ENCODE results near the gene HMCN1. TPM values are rescaled to one million over a fixed set of nuclear protein-coding genes. Genes with fewer than 3 reads are reported as not detected.

HMCN1 gene
- total RNA-seq, 1 experiment from 2014 or later: 0.31 TPM

DNA sequence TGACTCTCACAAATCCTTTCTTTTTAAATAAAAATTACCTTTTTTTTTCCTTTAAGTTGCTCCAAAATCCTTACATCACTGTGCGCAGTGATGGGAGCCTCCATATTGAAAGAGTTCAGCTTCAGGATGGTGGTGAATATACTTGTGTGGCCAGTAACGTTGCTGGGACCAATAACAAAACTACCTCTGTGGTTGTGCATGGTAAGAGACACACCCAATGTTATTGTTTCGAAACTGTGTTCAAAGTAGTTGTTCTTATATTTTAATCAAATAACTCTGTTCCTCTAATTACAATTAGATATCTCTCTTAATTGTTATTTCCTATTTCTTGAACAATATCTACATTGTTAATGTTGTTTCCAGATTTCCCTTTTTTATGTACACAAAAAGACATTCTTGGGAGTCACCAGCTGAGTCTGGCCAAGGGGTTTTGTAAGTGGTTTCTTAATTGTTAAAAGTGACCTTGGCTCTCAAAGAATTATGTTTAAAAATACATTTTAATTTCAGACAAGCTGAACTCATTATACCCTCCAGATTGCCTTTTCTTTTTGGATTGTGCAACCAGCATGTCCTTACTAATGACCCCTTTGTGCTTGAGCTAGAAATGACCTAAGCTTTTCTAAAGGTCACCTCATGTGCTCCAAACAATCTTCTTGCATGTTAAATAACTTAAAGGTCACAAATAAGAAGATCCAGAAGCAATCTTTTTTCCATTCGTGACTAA lies 250.1 kb downstream of the HMCN1 start:
- Histone ChIP-seq H3K4me3 (no peak overlapping the region), H3K9me3 (ENCODE audit: insufficient read depth, low read depth) (no peaks in the 10 kb centered on the region), H3K4me1 (replicated peaks; ENCODE audit: insufficient read depth) (no peaks in the 10 kb centered on the region), H3K79me2 (ENCODE audit: low read depth) (no peaks in the 10 kb centered on the region), H3F3A (ENCODE audit: insufficient read depth, low read depth) (no peaks in the 10 kb centered on the region), H4K20me1 (ENCODE audit: insufficient read depth) (no peaks in the 10 kb centered on the region), H3K9me2 (ENCODE audit: insufficient read depth) (no peaks in the 10 kb centered on the region), H3K36me3 (ENCODE audit: low read depth) (no peaks in the 10 kb centered on the region), H3K4me2 (no peak overlapping the region), H3K27ac (no peak overlapping the region), H2AFZ (no peak overlapping the region), H3K27me3 (ENCODE audit: insufficient read depth, low read depth) (no peaks in the 10 kb centered on the region)
- ChIA-PET CTCF (no interaction called here), POLR2A (ENCODE audit: unreplicated experiment) (no interaction called here)
- intact Hi-C loops (cut with micrococcal nuclease; ENCODE audit: unreplicated experiment): no loop called here
- no TSS peak for BruUV-seq (replicated peaks)
- TF ChIP-seq EZH2 (IDR thresholded peaks at IDR 0.05; ENCODE audit: low read depth): no peak
- TF ChIP-seq CTCF (conservative IDR thresholded peaks at IDR 0.05): no peak
- DNase-seq: no peak

DNA sequence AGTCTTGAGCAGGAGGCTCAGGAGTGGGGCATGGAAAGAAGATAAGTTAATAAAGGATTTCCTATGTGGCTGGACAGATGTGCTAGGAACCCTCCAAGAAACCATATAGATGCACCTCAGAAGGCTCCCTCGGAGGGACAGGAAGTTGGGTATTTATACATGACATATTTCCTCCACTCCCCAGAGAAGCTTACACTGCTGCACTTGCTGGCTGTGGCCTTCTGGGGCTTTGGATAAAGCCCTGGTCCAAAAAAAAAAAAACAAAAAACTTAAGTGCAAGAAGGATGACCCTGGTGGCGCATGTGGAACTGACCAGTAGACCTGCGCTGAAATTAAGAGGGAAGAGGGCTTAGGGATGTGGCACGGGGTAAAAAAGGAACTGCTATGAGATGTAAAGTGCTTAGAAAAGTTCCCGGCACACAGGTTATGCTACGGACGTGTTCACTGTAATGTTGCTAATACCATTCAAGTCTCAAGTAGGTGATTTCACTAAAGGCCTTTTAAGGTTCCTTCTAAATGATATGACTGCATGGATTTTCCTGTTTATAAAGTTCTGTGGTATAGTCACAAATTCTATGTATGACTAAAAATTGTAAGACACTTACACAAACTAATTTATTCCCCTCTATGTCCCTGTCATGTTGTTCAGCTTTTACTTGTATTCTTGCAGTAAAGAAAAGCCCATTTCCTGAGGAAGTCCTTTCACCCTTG lies 253.6 kb downstream of the HMCN1 start:
- Histone ChIP-seq H3K36me3 (ENCODE audit: low read depth) (no peaks in the 10 kb centered on the region), H3K27me3 (ENCODE audit: insufficient read depth, low read depth) (no peaks in the 10 kb centered on the region), H3K79me2 (ENCODE audit: low read depth) (no peaks in the 10 kb centered on the region), H3K9me3 (ENCODE audit: insufficient read depth, low read depth) (no peaks in the 10 kb centered on the region), H3K9me2 (ENCODE audit: insufficient read depth) (no peaks in the 10 kb centered on the region), H2AFZ (no peak overlapping the region), H4K20me1 (ENCODE audit: insufficient read depth) (no peaks in the 10 kb centered on the region), H3F3A (ENCODE audit: insufficient read depth, low read depth) (no peaks in the 10 kb centered on the region), H3K27ac (no peak overlapping the region), H3K4me2 (no peak overlapping the region), H3K4me3 (no peak overlapping the region), H3K4me1 (replicated peaks; ENCODE audit: insufficient read depth) (no peaks in the 10 kb centered on the region)
- POLR2A ChIA-PET (ENCODE audit: unreplicated experiment): no interaction called here
- no peak for TF ChIP-seq CTCF (conservative IDR thresholded peaks at IDR 0.05)
- TF ChIP-seq EZH2 (IDR thresholded peaks at IDR 0.05; ENCODE audit: low read depth): no peak
- DNase-seq: no peak
- CTCF ChIA-PET: no interaction called here
- intact Hi-C loops (cut with micrococcal nuclease; ENCODE audit: unreplicated experiment): no loop called here
- BruUV-seq (replicated peaks): no TSS peak

- H2AFZ ChIP-seq: no peak overlapping the region
- ChIA-PET CTCF (no interaction called here), POLR2A (ENCODE audit: unreplicated experiment) (no interaction called here)
- H3K9me2 ChIP-seq (ENCODE audit: insufficient read depth): no peaks in the 10 kb centered on the region
- H3K27ac ChIP-seq: no peak overlapping the region
- no peaks in the 10 kb centered on the region for H3K4me1 ChIP-seq (replicated peaks; ENCODE audit: insufficient read depth)
- no peak overlapping the region for H3K4me2 ChIP-seq
- H3K4me3 ChIP-seq: no peak overlapping the region
- no peaks in the 10 kb centered on the region for H3K27me3 ChIP-seq (ENCODE audit: insufficient read depth, low read depth)
- no peak for TF ChIP-seq EZH2 (IDR thresholded peaks at IDR 0.05; ENCODE audit: low read depth)
- TF ChIP-seq CTCF (conservative IDR thresholded peaks at IDR 0.05): no peak
- DNase-seq: no peak
- no peaks in the 10 kb centered on the region for H3K36me3 ChIP-seq (ENCODE audit: low read depth)
- peaks cover 2% of the 10 kb centered on the region; the same call in 1 of the 2 replicates for H3K9me3 ChIP-seq (ENCODE audit: insufficient read depth, low read depth)
- H3K79me2 ChIP-seq (ENCODE audit: low read depth): no peaks in the 10 kb centered on the region
- H4K20me1 ChIP-seq (ENCODE audit: insufficient read depth): no peaks in the 10 kb centered on the region
- intact Hi-C loops (cut with micrococcal nuclease; ENCODE audit: unreplicated experiment): no loop called here
- H3F3A ChIP-seq (ENCODE audit: insufficient read depth, low read depth): no peaks in the 10 kb centered on the region
- BruUV-seq (replicated peaks): no TSS peak
Measured at GRCh38 chr1:185990565-185990964, 256.4 kb downstream of the HMCN1 start.
